Activated naive CD8-positive, alpha-beta T cell treated with anti-CD3 and anti-CD28 coated beads, Interleukin-2, amount 50 U/mL, for 16 hours (primary cell): Measurements from ENCODE around the gene IL6.
"Not testable (repeated sequence)": the region's sequence is repeated elsewhere in the genome, so short reads cannot be mapped to it uniquely, and the experiment has no call there.

Source experiments
- DNase-seq: peaks from one replicate; pipeline ENCODE4 v3.0.0-alpha.2; 2020; ENCODE audit warnings: low read depth, low spot score

IL6 gene

GRCh38 chr7:22726345-22726906 is 574 bp upstream of the IL6 start:
- DNase-seq, result peak; percentile 27

- DNase-seq, result no peak
Measured at GRCh38 chr7:22727714-22728035, 675 bp downstream of the IL6 start.

GRCh38 chr7:22728401-22729029 is 1.5 kb downstream of the IL6 start:
- no peak for DNase-seq

DNA sequence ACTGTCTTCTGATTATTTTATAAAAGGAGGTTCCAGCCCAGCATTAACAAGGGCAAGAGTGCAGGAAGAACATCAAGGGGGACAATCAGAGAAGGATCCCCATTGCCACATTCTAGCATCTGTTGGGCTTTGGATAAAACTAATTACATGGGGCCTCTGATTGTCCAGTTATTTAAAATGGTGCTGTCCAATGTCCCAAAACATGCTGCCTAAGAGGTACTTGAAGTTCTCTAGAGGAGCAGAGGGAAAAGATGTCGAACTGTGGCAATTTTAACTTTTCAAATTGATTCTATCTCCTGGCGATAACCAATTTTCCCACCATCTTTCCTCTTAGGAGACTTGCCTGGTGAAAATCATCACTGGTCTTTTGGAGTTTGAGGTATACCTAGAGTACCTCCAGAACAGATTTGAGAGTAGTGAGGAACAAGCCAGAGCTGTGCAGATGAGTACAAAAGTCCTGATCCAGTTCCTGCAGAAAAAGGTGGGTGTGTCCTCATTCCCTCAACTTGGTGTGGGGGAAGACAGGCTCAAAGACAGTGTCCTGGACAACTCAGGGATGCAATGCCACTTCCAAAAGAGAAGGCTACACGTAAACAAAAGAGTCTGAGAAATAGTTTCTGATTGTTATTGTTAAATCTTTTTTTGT is 2.3 kb downstream of the IL6 start:
- DNase-seq, result no peak

DNA sequence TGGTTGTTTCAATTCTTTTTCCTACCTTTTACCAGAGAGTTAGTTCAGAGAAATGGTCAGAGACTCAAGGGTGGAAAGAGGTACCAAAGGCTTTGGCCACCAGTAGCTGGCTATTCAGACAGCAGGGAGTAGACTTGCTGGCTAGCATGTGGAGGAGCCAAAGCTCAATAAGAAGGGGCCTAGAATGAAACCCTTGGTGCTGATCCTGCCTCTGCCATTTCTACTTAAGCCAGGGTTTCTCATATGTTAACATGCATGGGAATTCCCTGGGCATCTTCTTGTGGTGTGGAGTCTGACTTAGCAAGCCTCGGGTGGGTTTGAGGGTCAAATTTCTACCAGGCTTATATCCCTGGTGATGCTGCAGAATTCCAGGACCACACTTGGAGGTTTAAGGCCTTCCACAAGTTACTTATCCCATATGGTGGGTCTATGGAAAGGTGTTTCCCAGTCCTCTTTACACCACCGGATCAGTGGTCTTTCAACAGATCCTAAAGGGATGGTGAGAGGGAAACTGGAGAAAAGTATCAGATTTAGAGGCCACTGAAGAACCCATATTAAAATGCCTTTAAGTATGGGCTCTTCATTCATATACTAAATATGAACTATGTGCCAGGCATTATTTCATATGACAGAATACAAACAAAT is 3.2 kb downstream of the IL6 start:
- DNase-seq, result no peak

DNA sequence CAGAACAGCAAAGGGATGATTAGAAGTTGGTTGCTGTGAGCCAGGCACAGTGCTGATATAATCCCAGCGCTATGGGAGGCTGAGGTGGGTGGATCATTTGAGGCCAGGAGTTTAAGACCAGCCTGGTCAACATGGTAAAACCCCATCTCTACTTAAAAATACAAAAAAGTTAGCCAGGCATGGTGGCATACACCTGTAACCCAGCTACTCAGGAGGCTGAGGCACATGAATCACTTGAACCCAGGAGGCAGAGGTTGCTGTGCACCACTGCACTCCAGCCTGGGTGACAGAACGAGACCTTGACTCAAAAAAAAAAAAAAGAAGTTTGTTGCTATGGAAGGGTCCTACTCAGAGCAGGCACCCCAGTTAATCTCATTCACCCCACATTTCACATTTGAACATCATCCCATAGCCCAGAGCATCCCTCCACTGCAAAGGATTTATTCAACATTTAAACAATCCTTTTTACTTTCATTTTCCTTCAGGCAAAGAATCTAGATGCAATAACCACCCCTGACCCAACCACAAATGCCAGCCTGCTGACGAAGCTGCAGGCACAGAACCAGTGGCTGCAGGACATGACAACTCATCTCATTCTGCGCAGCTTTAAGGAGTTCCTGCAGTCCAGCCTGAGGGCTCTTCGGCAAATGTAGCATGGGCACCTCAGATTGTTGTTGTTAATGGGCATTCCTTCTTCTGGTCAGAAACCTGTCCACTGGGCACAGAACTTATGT is 4.1 kb downstream of the IL6 start:
- DNase-seq, result no peak

GRCh38 chr7:22731766-22732165 is 4.8 kb downstream of the IL6 start:
- DNase-seq, result no peak

GRCh38 chr7:22732556-22733126 is 5.6 kb downstream of the IL6 start:
- no peak for DNase-seq

GRCh38 chr7:22733761-22734160 is 6.8 kb downstream of the IL6 start:
- no peak for DNase-seq

- no peak for DNase-seq
Measured at GRCh38 chr7:22743014-22743413, 16.0 kb downstream of the IL6 start.

GRCh38 chr7:22751341-22751740 is 24.3 kb downstream of the IL6 start:
- no peak for DNase-seq

GRCh38 chr7:22757338-22757994 is 30.5 kb downstream of the IL6 start:
- DNase-seq, result no peak

DNA sequence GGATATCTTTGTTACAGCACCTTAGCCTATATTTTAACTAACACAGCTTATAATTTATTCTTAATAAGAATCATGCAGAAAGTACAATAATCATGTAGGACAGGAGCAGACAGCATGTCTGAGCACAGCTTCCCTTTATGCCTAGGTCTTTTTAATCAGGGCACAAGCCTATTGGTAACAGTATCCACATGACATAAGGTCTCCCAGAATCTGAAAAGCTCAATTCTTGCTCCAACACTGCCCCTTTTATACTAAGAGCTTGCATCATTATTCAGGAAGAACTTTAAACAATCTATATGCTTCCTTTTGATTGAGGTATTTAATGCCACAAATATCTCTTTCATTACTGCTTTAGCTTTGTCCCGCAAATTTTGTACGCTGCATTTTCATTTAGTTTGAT is 31.6 kb downstream of the IL6 start:
- no peak for DNase-seq

- no peak for DNase-seq
Measured at GRCh38 chr7:22759721-22760120, 32.7 kb downstream of the IL6 start.

- DNase-seq, result no peak
Measured at GRCh38 chr7:22762866-22763265, 35.9 kb downstream of the IL6 start.

- no peak for DNase-seq
Measured at GRCh38 chr7:22765609-22766008, 38.6 kb downstream of the IL6 start.

DNA sequence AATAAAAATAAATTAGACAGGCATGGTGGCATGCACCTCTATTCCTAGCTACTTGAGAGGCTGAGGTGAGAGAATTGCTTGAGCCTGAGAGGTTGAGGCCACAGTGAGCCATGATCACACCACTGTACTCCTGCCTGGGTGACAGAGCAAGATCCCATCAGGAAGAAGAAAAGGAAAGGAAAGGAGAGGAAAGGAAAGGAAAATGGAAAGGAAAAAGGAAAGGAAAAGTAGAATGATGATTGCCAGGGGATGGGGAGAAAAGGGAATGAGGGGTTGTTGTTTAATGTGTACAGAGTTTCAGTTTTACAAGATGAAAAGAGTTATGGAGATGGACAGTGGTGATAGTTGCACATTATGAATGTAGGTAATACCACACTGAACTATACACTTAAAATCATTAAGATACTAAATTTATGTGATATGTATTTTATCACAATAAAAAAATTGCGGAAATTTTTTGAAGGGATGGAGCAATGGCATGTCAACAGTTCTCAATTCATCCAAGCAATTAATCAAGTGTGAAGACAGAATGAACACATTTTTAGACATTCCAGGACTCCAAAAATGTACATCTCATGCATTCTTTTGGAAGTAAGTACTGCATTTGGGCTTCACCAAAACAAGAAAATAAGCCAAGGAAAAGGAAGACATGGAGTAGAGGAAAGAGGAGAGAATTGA is 44.3 kb downstream of the IL6 start:
- no peak for DNase-seq

DNA sequence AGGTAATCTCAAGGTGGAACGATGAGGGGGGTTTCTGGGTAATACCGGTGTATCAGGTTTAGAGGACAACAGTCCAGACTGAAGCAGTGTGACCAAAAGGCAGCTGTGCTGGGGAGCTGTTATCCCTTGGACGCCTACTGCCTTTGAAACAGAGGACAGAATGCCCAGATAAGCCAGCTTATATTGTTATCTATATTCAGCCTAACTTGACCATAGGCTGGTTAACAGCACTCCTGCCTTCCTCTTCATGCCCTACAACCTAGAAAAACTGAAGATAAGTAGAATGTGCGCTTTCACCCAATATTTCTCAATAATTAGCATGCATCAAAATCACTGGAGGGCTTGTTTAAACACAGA is 44.9 kb downstream of the IL6 start:
- no peak for DNase-seq

DNA sequence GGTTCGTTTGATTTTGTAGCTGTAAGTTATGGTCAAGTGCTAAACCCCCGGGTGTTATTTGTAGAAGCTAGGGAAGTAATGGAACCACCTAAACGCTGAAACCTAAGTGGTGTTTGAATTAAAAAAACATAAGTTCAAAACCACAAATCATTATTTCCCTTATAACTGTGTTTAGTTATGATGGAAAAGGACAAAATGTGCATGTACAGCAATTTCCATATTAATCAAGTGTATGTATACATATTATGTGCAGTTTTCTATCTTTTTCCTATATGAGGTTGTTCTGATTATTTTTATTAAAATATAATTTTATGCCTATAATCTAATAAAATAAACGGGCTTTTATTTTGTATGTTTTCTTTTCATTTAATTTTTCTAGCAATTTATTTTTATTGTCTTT is 45.9 kb downstream of the IL6 start:
- DNase-seq, result no peak

DNA sequence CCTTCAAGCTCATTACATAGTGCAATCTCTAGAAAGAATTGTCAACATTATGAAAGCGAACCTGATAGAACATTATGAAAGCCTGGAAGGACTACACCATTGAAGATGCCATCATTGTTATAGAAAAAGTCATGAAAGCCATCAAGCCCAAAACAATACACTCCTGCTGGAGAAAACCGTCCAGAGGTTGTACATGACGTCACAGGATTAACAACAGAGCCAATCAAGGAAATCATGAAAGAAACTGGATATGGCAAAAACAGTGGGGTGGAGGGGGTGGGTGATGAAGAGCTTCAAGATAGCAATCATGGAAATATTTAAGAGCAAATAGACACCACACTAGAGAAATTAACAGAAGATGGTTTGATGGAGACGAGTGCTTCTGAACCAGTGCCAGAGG is 50.0 kb downstream of the IL6 start:
- no peak for DNase-seq

DNA sequence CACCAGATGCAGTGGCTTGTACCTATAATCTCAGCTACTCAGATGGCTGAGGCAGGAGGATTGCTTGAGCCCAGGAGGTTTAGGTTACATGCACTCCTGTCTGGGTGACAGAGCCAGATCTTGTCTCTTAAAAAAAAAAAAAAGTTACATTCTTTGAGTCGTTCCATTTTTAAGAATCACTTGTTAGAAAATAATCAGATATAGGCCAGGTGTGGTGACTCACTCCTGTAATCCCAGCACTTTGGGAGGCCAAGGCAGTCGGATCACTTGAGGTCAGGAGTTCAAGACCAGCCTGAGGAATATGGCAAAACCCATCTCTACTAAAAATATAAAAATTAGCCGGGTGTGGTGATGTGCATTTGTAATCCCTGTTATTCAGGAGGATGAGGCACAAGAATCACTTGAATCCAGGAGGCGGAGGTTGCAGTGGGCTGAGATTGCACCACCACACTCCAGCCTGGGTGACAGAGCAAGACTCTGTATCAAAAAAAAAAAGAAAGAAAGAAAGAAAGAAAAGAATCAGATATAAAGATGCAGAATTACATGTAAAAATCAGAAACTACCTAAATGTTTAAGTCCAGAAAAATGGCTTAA is 52.8 kb downstream of the IL6 start:
- not testable (repeated sequence) for DNase-seq
